Liver (tissue), 9 donors: ENCODE data around the gene TMEM117. TPM values are rescaled to one million over a fixed set of nuclear protein-coding genes. Genes with fewer than 3 reads are reported as not detected.

Experiments used
- DNase-seq: peaks from one replicate; pipeline ENCODE4 v3.0.0-alpha.2; 2017; ENCODE audit warnings: low spot score
- H3K27ac ChIP-seq, 2 donors: one replicate each; pipeline ENCODE4 v1.7.0; 2013; ENCODE audit warnings: inconsistent platforms in 2 of 2, low read length in 2 of 2, control low read depth in 1 of 2, low read depth in 1 of 2, mild to moderate bottlenecking in 1 of 2
- H3K27me3 ChIP-seq, 4 donors: one replicate each; pipeline versions ENCODE4 v1.6.1 to v1.7.0; 2013; ENCODE audit warnings: low read length in 3 of 4, inconsistent platforms in 1 of 4, mild to moderate bottlenecking in 1 of 4, moderate library complexity in 1 of 4; ENCODE audit not compliant: control insufficient read depth in 4 of 4, insufficient read depth in 4 of 4
- H3K36me3 ChIP-seq, 4 donors: one replicate each; pipeline versions ENCODE4 v1.6.1 to v1.7.0; 2013; ENCODE audit warnings: low read length in 3 of 4, mild to moderate bottlenecking in 3 of 4, low read depth in 1 of 4, moderate library complexity in 1 of 4; ENCODE audit not compliant: control insufficient read depth in 4 of 4, insufficient read depth in 3 of 4
- H3K4me1 ChIP-seq, 4 donors: one replicate each; pipeline versions ENCODE4 v1.6.1 to v1.7.0; 2013; ENCODE audit warnings: low read length in 3 of 4, mild to moderate bottlenecking in 3 of 4, moderate library complexity in 1 of 4; ENCODE audit not compliant: control insufficient read depth in 4 of 4, insufficient read depth in 4 of 4
- H3K4me3 ChIP-seq, 3 donors: one replicate each; pipeline versions ENCODE4 v1.6.1 to v1.7.0; 2013; ENCODE audit warnings: low read length in 3 of 3, control low read depth in 1 of 3, low read depth in 1 of 3, mild to moderate bottlenecking in 1 of 3
- H3K9ac ChIP-seq, 2 donors: one replicate each; pipeline ENCODE4 v1.7.0; 2013; ENCODE audit warnings: low read length in 2 of 2, mild to moderate bottlenecking in 2 of 2, moderate library complexity in 2 of 2, control low read depth in 1 of 2, low read depth in 1 of 2
- H3K9me3 ChIP-seq, 4 donors: one replicate each; pipeline versions ENCODE4 v1.6.1 to v1.7.0; 2013; ENCODE audit warnings: low read length in 3 of 4; ENCODE audit not compliant: control insufficient read depth in 4 of 4
- ATF3 ChIP-seq: IDR thresholded peaks from 2 replicates; pipeline ENCODE4 v1.6.1; 2016; ENCODE audit warnings: antibody characterized with exemption
- CTCF ChIP-seq: fragments of 150-350 bp; IDR thresholded peaks from 2 replicates; pipeline ENCODE4 v1.5.1; 2017; ENCODE audit warnings: improper control_type of control experiment, low read depth, low read length; ENCODE audit not compliant: missing input control
- EGR1 ChIP-seq, 2 donors: IDR thresholded peaks; 2 replicates each; pipeline ENCODE4 v1.6.1; 2016 to 2018; ENCODE audit warnings: antibody characterized with exemption in 2 of 2, low read depth in 2 of 2
- FOXA1 ChIP-seq: IDR thresholded peaks from 2 replicates; pipeline ENCODE4 v1.6.1; 2016; ENCODE audit warnings: antibody characterized with exemption
- FOXA2 ChIP-seq: IDR thresholded peaks from 2 replicates; pipeline ENCODE4 v1.6.1; 2016; ENCODE audit warnings: antibody characterized with exemption
- GABPA ChIP-seq, 2 donors: IDR thresholded peaks in 1 of 2; conservative IDR thresholded peaks in 1 of 2; 2 replicates each; pipeline ENCODE4 v1.6.1; 2016; ENCODE audit warnings: antibody characterized with exemption in 2 of 2, mild to moderate bottlenecking in 1 of 2, moderate library complexity in 1 of 2
- HNF4A ChIP-seq, 2 donors: conservative IDR thresholded peaks; 2 replicates each; pipeline ENCODE4 v1.6.1; 2016; ENCODE audit warnings: antibody characterized with exemption in 2 of 2, mild to moderate bottlenecking in 2 of 2
- HNF4G ChIP-seq: IDR thresholded peaks from 2 replicates; pipeline ENCODE4 v1.6.1; 2016; ENCODE audit warnings: antibody characterized with exemption
- JUND ChIP-seq, 2 donors: IDR thresholded peaks; 2 replicates each; pipeline ENCODE4 v1.6.1; 2016; ENCODE audit warnings: antibody characterized with exemption in 2 of 2
- MAX ChIP-seq: IDR thresholded peaks from 2 replicates; pipeline ENCODE4 v1.6.1; 2016; ENCODE audit warnings: antibody characterized with exemption
- NR2F2 ChIP-seq: IDR thresholded peaks from 2 replicates; pipeline ENCODE4 v1.6.1; 2016; ENCODE audit warnings: antibody characterized with exemption
- RAD21 ChIP-seq, 2 donors: IDR thresholded peaks; 2 replicates each; pipeline ENCODE4 v1.6.1; 2016; ENCODE audit warnings: antibody characterized with exemption in 2 of 2, mild to moderate bottlenecking in 2 of 2
- REST ChIP-seq: IDR thresholded peaks from 2 replicates; pipeline ENCODE4 v1.6.1; 2016; ENCODE audit warnings: antibody characterized with exemption, mild to moderate bottlenecking
- RXRA ChIP-seq, 2 donors: IDR thresholded peaks; 2 replicates each; pipeline ENCODE4 v1.6.1; 2017 to 2018; ENCODE audit warnings: antibody characterized with exemption in 2 of 2, mild to moderate bottlenecking in 1 of 2
- SP1 ChIP-seq: IDR thresholded peaks from 2 replicates; pipeline ENCODE4 v1.6.1; 2018; ENCODE audit warnings: antibody characterized with exemption, mild to moderate bottlenecking
- TAF1 ChIP-seq: conservative IDR thresholded peaks from 2 replicates; pipeline ENCODE4 v1.6.1; 2016; ENCODE audit warnings: antibody characterized with exemption, mild to moderate bottlenecking
- YY1 ChIP-seq: IDR thresholded peaks from 2 replicates; pipeline ENCODE4 v1.6.1; 2016; ENCODE audit warnings: antibody characterized with exemption, mild to moderate bottlenecking
- ZBTB33 ChIP-seq: IDR thresholded peaks from 2 replicates; pipeline ENCODE4 v1.6.1; 2016; ENCODE audit warnings: antibody characterized with exemption
- WGBS: extraction: QIAGEN DNeasy Blood & Tissue Kit; methylation state at CpG from one replicate; pipeline ENCODE4 v1.1.7; 2013; 5-methylcytosine and 5-hydroxymethylcytosine counted together
- polyA plus RNA-seq, 2 donors: library from polyadenylated mRNA; stranded (reverse) in 1 of 2; unstranded in 1 of 2; fragments of 200-250 nt in 1 of 2; fragments of >200 nt in 1 of 2; fragmentation: Nextera tagmentation in 1 of 2; extraction: Ambion mirVana in 1 of 2; gene quantifications; one replicate each; pipeline versions ENCODE4 v1.2.1 to v1.2.3, GENCODE V29; 2013 to 2015
- total RNA-seq, 2 donors: library from RNA; depleted of rRNA; stranded (reverse); fragments of >200 nt; gene quantifications; one replicate each; pipeline ENCODE4 v1.2.3, GENCODE V29; 2014
- donor health status: healthy.
- donor health status: healthy.
- donor health status: healthy.
- donor health status: healthy.
- donor health status: healthy.

The TMEM117 gene
- total and polyA plus RNA-seq, 4 donors: 2.0 to 5.9 (median 3.9) TPM

GRCh38 chr12:43969882-43970281 lies 134.0 kb downstream of the TMEM117 start:
- no peak for DNase-seq
- Histone ChIP-seq H3K27ac (no peak overlapping the region), H3K4me1 (no peaks in the 10 kb centered on the region), H3K9ac (no peak overlapping the region), H3K36me3 (no peaks in the 10 kb centered on the region), H3K27me3 (no peaks in the 10 kb centered on the region), H3K4me3 (no peak overlapping the region), H3K9me3 (no peaks in the 10 kb centered on the region)
- TF ChIP-seq FOXA2: no peak
- TF ChIP-seq EGR1 (IDR thresholded peaks at IDR 0.05; ENCODE audit: low read depth in 2 of 2): no peak
- TF ChIP-seq TAF1: no peak
- no peak for TF ChIP-seq FOXA1
- TF ChIP-seq HNF4G: no peak
- TF ChIP-seq RXRA (IDR thresholded peaks at IDR 0.05): no peak
- TF ChIP-seq NR2F2: no peak
- TF ChIP-seq MAX: no peak
- no peak for TF ChIP-seq ATF3
- no peak for TF ChIP-seq REST
- TF ChIP-seq JUND (IDR thresholded peaks at IDR 0.05): no peak
- TF ChIP-seq YY1: no peak
- TF ChIP-seq SP1: no peak
- TF ChIP-seq RAD21 (IDR thresholded peaks at IDR 0.05): no peak
- 96% methylated on average over 2 of the region's 2 CpGs for WGBS

GRCh38 chr12:43973385-43973784 lies 137.5 kb downstream of the TMEM117 start:
- Histone ChIP-seq H3K36me3 (no peaks in the 10 kb centered on the region), H3K27ac (no peak overlapping the region), H3K4me3 (no peak overlapping the region), H3K9ac (no peak overlapping the region), H3K4me1 (no peaks in the 10 kb centered on the region), H3K9me3 (peaks cover 0 to 2% (median 0%) of the 10 kb centered on the region in 4 donors), H3K27me3 (no peaks in the 10 kb centered on the region)
- TF ChIP-seq FOXA2 (no peak), HNF4G (no peak), JUND (IDR thresholded peaks at IDR 0.05) (no peak), CTCF (no peak), ATF3 (no peak), RAD21 (IDR thresholded peaks at IDR 0.05) (no peak), GABPA (IDR thresholded peaks at IDR 0.05 in 1 of 2, conservative IDR thresholded peaks at IDR 0.05 in 1 of 2) (no peak), MAX (no peak), REST (no peak), HNF4A (conservative IDR thresholded peaks at IDR 0.05) (no peak), ZBTB33 (no peak), SP1 (no peak), RXRA (IDR thresholded peaks at IDR 0.05) (no peak), NR2F2 (no peak), YY1 (no peak)
- no peak for DNase-seq
- WGBS: 92% methylated on average over 2 of the region's 2 CpGs
